Ovary (tissue), 3 donors: ENCODE results near the gene MEP1A.

Source experiments
- POLR2A ChIP-seq: fragments of 450-650 bp; IDR thresholded peaks from one replicate; pipeline ENCODE4 v1.6.1; 2017; ENCODE audit warnings: antibody characterized with exemption, mild to moderate bottlenecking, moderate library complexity
- TF ChIP-seq, protein P1 (sequence below), 3 donors: fragments of 450-650 bp in 2 of 3; fragments of 200-600 bp in 1 of 3; IDR thresholded peaks; one replicate each; pipeline versions ENCODE4 v1.5.1 to v1.8.0; 2016 to 2022; ENCODE audit warnings: antibody characterized with exemption in 3 of 3, mild to moderate bottlenecking in 1 of 3
- donor health status: DM: no; HTN: no; CAD: no.

DNA sequence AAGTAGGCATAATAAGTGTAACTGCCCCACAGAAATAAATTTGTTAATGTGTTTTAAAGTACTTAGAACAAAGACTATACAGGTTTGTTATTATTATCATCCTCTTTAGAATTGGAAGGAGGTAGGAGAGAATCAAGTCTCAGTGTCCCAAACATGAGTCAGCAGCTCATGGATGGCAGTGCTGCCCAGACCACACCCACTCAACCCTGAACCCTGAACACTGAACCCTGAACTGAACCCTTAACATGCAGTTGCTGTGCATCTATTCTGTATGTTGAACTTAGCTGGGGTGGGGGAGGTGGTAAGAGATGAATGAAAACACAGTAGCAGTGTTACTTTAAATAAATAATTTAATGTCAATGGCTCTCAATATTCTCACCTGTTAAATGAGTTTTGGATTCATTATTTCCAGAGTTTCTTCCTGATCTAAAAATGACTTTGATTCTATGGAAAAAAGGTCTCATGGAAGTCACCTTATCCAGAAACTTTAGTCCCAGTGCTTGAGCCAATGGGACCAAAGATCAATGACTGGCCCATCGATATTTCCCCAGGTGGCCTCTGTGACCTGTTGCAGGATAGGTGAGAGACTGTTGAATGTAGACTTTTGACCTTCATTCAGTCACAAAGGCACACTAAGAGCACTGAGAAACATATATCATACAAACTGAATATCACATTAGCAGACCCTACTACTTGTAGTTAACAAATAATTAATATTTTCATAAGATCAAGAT is 49.6 kb upstream of the MEP1A start:
- TF ChIP-seq POLR2A: no peak
- TF ChIP-seq, protein P1, sequence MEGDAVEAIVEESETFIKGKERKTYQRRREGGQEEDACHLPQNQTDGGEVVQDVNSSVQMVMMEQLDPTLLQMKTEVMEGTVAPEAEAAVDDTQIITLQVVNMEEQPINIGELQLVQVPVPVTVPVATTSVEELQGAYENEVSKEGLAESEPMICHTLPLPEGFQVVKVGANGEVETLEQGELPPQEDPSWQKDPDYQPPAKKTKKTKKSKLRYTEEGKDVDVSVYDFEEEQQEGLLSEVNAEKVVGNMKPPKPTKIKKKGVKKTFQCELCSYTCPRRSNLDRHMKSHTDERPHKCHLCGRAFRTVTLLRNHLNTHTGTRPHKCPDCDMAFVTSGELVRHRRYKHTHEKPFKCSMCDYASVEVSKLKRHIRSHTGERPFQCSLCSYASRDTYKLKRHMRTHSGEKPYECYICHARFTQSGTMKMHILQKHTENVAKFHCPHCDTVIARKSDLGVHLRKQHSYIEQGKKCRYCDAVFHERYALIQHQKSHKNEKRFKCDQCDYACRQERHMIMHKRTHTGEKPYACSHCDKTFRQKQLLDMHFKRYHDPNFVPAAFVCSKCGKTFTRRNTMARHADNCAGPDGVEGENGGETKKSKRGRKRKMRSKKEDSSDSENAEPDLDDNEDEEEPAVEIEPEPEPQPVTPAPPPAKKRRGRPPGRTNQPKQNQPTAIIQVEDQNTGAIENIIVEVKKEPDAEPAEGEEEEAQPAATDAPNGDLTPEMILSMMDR (IDR thresholded peaks at IDR 0.05): no peak
